ENCODE results near the gene ENO2. TPM values are rescaled to one million over a fixed set of nuclear protein-coding genes. Genes with fewer than 3 reads are reported as not detected.
"Not testable (repeated sequence)": the region's sequence is repeated elsewhere in the genome, so short reads cannot be mapped to it uniquely, and the experiment has no call there.

The ENO2 gene
- total RNA-seq, 1 donor from 2014 or later = 33.7 TPM

- TF ChIP-seq, protein P1, sequence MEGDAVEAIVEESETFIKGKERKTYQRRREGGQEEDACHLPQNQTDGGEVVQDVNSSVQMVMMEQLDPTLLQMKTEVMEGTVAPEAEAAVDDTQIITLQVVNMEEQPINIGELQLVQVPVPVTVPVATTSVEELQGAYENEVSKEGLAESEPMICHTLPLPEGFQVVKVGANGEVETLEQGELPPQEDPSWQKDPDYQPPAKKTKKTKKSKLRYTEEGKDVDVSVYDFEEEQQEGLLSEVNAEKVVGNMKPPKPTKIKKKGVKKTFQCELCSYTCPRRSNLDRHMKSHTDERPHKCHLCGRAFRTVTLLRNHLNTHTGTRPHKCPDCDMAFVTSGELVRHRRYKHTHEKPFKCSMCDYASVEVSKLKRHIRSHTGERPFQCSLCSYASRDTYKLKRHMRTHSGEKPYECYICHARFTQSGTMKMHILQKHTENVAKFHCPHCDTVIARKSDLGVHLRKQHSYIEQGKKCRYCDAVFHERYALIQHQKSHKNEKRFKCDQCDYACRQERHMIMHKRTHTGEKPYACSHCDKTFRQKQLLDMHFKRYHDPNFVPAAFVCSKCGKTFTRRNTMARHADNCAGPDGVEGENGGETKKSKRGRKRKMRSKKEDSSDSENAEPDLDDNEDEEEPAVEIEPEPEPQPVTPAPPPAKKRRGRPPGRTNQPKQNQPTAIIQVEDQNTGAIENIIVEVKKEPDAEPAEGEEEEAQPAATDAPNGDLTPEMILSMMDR (IDR thresholded peaks at IDR 0.05; ENCODE audit: insufficient read depth, low read length, poor library complexity, severe bottlenecking) = no peak
- Histone ChIP-seq H3K4me3 (ENCODE audit: low read depth, low read length) (no peak overlapping the region), H3K27me3 (ENCODE audit: control insufficient read depth, insufficient read depth, low read length) (no peaks in the 10 kb centered on the region), H3K36me3 (ENCODE audit: control insufficient read depth, insufficient read depth, low read length) (no peaks in the 10 kb centered on the region)
- no peak for DNase-seq (ENCODE audit: low read depth)
Measured at GRCh38 chr12:6887460-6887859, 26.9 kb upstream of the ENO2 start.

GRCh38 chr12:6888360-6888759 is 26.0 kb upstream of the ENO2 start:
- TF ChIP-seq, protein P1 (IDR thresholded peaks at IDR 0.05; ENCODE audit: insufficient read depth, low read length, poor library complexity, severe bottlenecking) = no peak

DNA sequence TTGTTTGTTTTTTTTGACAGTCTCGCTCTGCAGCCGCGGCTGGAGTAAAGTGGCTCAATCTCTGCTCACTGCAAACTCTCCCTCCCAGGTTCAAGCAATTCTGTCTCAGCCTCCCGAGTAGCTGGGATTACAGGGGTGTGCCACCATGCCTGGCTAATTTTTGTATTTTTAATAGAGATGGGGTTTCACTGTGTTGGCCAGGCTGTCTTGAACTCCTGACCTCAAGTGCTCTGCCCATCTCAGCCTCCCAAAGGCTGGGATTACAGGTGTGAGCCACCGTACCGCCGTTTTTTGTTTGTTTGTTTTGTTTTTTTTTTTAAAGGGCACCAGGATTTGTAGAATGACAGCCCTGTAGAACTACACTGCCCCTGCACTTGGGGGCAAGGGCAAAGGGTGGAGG is 25.6 kb upstream of the ENO2 start:
- not testable (repeated sequence) for H3K27me3 ChIP-seq (ENCODE audit: control insufficient read depth, insufficient read depth, low read length); DNase-seq (ENCODE audit: low read depth); H3K36me3 ChIP-seq (ENCODE audit: control insufficient read depth, insufficient read depth, low read length); H3K4me3 ChIP-seq (ENCODE audit: low read depth, low read length)

More at GRCh38 chr12:6888360-6888759, 26.0 kb upstream of the ENO2 start:
- no peak overlapping the region for H3K4me3 ChIP-seq (ENCODE audit: low read depth, low read length)
- DNase-seq (ENCODE audit: low read depth) = no peak
- no peaks in the 10 kb centered on the region for H3K27me3 ChIP-seq (ENCODE audit: control insufficient read depth, insufficient read depth, low read length)
- no peaks in the 10 kb centered on the region for H3K36me3 ChIP-seq (ENCODE audit: control insufficient read depth, insufficient read depth, low read length)

DNA sequence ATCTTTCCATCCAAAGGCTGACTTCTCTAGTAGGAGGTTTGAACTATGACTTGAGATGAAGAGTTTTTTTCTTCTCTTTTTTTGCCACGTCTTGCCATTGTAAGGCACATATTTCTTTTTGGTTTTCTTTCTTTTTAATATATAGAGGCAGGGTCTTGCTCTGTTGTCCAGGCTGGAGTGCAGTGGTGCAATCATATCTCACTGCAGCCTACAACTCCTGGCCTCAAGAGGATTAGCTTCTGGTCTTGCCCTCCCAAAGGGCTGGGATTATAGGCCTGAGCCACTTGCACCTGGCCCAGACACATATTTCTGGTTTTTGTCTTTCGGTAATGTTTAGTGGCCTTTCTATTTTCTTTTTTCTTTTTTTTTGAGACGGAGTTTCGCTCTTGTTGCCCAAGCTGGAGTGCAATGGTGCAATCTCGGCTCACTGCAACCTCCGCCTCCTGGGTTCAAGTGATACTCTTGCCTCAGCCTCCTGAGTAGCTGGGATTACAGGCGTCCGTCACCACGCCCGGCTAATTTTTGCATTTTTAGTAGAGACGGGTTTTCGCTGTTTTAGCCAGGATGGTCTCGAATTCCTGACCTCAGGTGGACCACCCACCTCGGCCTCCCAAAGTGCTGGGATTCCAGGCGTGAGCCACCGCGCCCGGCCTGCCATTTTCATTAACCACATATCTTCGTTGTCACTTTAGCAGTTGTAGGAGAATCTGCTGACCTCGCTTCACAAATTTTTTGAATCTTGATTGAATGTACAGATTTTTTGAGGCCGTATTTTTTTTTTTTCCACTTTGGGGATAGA is 24.4 kb upstream of the ENO2 start:
- DNase-seq (ENCODE audit: low read depth); H3K36me3 ChIP-seq (ENCODE audit: control insufficient read depth, insufficient read depth, low read length); H3K27me3 ChIP-seq (ENCODE audit: control insufficient read depth, insufficient read depth, low read length); H3K4me3 ChIP-seq (ENCODE audit: low read depth, low read length): not testable (repeated sequence)

DNA sequence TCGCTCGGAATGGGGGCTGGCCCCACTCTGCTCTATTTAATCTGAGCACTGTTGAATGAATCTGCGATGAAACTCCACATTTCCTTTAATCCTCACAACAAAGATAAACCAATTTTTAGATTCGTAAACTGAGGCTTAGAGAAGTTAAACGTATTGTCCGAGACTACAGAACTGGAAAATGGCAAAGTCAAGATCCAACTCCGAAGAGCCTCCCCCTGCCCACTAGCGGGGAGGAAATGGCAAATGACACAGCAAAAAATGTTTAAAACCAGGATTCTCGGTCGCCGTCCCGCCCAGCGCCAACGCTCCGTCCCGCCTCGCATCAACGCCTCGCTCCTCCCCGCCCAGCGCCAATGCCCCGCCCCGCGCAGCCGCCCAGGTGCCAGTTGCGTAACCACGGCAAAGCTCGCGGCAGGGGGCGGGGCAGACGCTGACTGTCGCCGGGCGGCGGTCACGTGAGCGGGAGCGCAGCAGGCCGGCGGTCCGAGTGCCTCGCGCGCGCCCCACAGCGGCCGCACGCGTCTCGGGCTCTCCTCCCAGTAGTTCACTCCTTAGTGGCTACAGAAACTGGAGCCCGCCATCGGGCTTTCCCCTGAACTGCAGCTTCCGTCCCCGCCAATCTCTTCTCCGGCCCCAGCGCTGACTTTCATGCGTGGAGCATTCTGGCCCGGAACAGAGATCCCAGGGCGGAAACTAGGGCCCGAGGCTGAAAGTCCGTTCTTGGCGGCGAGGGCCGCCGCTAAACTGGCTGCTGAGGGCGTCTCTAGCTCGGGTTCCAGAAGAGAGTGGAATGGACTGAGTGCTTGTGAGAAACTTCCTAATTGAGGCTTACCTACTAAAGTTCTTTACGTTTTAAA is 23.4 kb upstream of the ENO2 start:
- Histone ChIP-seq H3K36me3 (ENCODE audit: control insufficient read depth, insufficient read depth, low read length) (no peaks in the 10 kb centered on the region), H3K4me3 (ENCODE audit: low read depth, low read length) (peak overlapping the region; percentile 42), H3K27me3 (ENCODE audit: control insufficient read depth, insufficient read depth, low read length) (no peaks in the 10 kb centered on the region)
- DNase-seq (ENCODE audit: low read depth) = no peak
- TF ChIP-seq, protein P1 (IDR thresholded peaks at IDR 0.05; ENCODE audit: insufficient read depth, low read length, poor library complexity, severe bottlenecking) = peak; percentile 47

- TF ChIP-seq, protein P1 (IDR thresholded peaks at IDR 0.05; ENCODE audit: insufficient read depth, low read length, poor library complexity, severe bottlenecking) = no peak
- peak overlapping the region; percentile 42 for H3K4me3 ChIP-seq (ENCODE audit: low read depth, low read length)
- no peaks in the 10 kb centered on the region for H3K36me3 ChIP-seq (ENCODE audit: control insufficient read depth, insufficient read depth, low read length)
- no peaks in the 10 kb centered on the region for H3K27me3 ChIP-seq (ENCODE audit: control insufficient read depth, insufficient read depth, low read length)
- no peak for DNase-seq (ENCODE audit: low read depth)
Measured at GRCh38 chr12:6891646-6892001, 22.8 kb upstream of the ENO2 start.

GRCh38 chr12:6892683-6893082 is 21.7 kb upstream of the ENO2 start:
- not testable (repeated sequence) for H3K4me3 ChIP-seq (ENCODE audit: low read depth, low read length); H3K36me3 ChIP-seq (ENCODE audit: control insufficient read depth, insufficient read depth, low read length); H3K27me3 ChIP-seq (ENCODE audit: control insufficient read depth, insufficient read depth, low read length); DNase-seq (ENCODE audit: low read depth)

Measured in kidney epithelial cell (primary cell).